ENCODE measurements around the gene RAVER1.
"Not testable (repeated sequence)": the region's sequence is repeated elsewhere in the genome, so short reads cannot be mapped to it uniquely, and the experiment has no call there.

RAVER1 gene

DNA sequence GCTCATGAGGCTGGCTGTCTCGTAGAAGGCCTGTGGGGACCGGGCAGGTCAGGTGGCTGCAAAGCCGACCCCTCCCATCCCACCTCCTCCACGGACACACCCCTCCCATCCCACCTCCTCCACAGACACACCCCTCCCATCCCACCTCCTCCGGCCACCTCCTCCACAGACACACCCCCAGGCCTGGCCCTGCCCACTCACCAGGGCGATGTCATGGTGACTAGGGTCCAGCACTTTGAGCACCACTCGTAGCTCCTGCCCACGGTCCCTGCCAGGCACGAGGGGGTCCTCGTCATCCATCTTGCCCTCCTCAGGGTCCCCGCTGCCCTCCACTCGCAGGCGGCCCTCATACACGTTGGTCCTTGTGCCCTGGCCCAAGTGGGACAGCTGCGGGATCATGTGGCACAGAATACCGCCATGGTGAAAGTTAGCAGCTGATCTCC lies 28.3 kb upstream of the RAVER1 start:
- Mint-ChIP-seq H3K9me3 (no peaks in the 10 kb centered on the region), H3K27me3 (no peaks in the 10 kb centered on the region), H3K27ac (no peak overlapping the region), H3K36me3 (peaks cover 3% of the 10 kb centered on the region), H3K4me3 (no peak overlapping the region), H3K4me1 (no peaks in the 10 kb centered on the region)

DNA sequence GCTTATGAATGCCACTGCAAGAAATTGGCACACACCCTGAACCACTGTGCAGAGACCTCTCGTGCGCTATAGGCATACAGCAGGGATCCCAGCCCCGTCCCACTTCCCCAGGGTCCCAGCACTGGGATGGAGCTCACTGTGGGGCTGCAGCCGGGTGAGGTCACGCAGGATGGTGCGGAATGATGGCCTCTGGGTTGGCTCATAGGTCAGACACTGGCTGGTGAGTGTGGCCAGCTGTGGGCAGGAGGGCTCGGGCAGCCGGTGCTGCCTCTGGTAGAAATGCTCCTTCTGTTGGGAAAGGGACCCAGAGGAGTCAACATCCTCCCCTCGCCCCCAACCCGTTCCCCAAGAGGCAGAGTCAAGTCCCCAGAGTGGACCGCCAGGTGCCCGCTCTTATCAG lies 23.1 kb upstream of the RAVER1 start:
- Mint-ChIP-seq H3K4me1 (no peaks in the 10 kb centered on the region), H3K27ac (no peak overlapping the region), H3K27me3 (no peaks in the 10 kb centered on the region), H3K4me3 (no peak overlapping the region), H3K36me3 (peaks cover 6% of the 10 kb centered on the region), H3K9me3 (no peaks in the 10 kb centered on the region)

DNA sequence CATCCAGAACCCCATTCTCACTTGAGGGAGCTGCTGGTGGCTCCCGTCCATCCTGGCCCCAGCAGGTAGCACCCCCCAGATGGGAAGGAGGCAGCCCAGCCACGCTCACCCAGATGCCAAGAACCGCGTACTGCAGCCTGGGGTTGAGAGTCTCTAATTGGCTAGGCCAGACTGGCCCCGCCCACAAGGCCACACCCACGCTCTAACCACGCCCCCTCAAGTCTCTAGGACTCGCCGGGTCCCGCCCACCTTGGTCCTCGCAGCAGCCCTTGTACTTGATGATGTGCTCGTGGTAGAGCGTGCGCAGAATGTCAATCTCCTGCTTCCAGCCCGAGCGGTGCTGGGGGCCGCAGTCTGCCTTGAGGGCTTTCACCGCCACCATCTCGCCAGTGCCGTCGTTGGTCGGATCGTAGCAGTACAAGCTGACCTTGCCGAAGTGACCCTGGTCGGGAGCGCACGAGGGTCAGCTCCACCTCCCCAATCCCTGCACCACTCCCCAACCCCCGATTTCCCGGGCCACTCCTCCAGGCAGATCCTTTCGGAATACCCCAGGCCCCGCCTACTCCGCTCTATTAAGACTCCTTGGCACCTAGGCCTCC lies 20.6 kb upstream of the RAVER1 start:
- Mint-ChIP-seq H3K9me3 (no peaks in the 10 kb centered on the region), H3K36me3 (peaks cover 8% of the 10 kb centered on the region)

DNA sequence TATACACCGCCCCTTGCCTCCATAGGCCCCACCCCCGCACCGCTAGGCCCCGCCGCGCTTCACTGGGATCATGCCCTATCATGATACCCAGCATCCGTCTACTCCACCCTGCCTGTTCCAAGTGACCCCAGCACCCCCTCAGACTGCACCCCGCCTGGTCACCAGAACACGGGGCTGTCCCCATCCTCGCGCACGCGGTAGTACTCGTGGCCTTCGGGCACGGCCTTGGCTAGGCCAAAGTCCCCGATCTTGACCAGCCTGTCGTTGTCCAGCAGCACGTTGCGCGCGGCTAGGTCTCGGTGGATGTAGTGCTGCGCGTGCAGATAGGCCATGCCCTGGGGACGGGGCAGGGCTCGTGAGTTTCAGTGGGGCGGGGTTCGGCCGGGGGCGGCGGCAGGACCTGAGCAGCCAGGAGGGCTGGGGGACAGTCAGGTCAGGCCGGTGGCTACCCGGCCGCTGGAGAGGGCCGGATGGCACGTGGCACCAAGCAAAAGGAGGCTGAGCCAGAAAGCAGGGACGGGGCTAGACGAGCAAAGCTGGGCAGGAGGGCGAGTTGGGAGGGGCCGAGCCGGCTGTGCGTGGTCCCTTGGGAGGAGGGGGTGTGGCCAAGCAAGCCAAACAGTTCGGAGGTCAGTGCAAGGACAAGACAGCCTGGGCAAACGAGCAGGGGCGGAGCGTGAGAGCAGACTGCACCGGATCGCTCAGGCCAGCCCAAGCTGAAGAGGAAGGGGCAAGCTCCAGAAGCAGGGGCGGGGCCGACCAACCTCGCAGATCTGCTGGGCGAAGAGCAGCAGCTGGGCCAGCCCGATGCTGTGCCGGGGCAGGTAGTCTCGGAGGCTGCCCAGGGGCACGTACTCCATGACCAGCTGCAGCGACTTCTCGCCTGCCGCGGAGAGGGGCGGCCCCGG lies 19.7 kb upstream of the RAVER1 start:
- Mint-ChIP-seq H3K4me3 (no peak overlapping the region), H3K9me3 (no peaks in the 10 kb centered on the region), H3K4me1 (no peaks in the 10 kb centered on the region), H3K27ac (no peak overlapping the region), H3K27me3 (no peaks in the 10 kb centered on the region), H3K36me3 (peaks cover 8% of the 10 kb centered on the region)

More for the DNA sequence above, 20.6 kb upstream of the RAVER1 start:
- H3K27me3 Mint-ChIP-seq, result no peaks in the 10 kb centered on the region
- H3K4me3 Mint-ChIP-seq, result no peak overlapping the region
- H3K27ac Mint-ChIP-seq, result peak overlapping the region; percentile 17
- H3K4me1 Mint-ChIP-seq, result no peaks in the 10 kb centered on the region

DNA sequence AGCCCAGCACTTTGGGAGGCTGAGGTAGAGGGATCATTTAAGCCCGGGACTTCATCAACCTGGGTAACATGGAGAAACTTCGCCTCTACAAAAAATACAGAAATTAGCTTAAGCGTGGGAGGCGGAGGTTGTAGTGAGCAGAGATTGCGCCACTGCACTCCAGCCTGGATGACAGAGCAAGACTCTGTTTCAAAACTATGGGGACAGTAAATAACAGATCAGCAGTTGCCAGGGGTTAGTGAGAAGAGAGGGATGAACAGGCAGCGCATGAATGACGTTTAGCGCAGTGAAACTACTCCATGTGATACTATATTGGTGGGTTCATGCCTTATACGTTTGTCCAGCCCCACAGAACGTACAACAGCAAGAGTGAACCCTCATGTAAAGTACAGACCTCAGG lies 13.2 kb upstream of the RAVER1 start:
- Mint-ChIP-seq H3K4me3 (no peak overlapping the region), H3K27me3 (no peaks in the 10 kb centered on the region), H3K27ac (no peak overlapping the region), H3K9me3 (no peaks in the 10 kb centered on the region), H3K4me1 (no peaks in the 10 kb centered on the region), H3K36me3 (peaks cover 2% of the 10 kb centered on the region)

DNA sequence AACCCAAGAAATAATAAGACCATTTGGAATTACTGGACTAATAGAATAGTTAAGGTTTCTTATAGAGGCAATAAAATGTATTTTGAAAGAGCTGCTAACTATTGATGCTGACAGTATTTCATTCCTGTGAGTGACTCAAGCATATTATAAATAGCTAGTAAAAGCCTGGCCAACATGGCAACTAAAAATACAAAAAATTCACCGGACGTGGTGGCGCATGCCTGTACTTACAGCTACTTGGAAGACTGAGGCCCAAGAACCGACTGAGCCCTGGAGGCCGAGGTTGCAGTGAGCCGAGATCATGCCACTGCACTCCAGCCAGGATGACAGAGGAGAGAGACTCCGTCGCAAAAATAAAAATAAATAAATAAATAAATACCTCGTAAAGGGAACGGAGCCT lies 11.5 kb upstream of the RAVER1 start:
- Mint-ChIP-seq H3K27me3 (no peaks in the 10 kb centered on the region), H3K4me1 (peaks cover 8% of the 10 kb centered on the region), H3K36me3 (no peaks in the 10 kb centered on the region), H3K9me3 (no peaks in the 10 kb centered on the region), H3K4me3 (no peak overlapping the region), H3K27ac (no peak overlapping the region)

DNA sequence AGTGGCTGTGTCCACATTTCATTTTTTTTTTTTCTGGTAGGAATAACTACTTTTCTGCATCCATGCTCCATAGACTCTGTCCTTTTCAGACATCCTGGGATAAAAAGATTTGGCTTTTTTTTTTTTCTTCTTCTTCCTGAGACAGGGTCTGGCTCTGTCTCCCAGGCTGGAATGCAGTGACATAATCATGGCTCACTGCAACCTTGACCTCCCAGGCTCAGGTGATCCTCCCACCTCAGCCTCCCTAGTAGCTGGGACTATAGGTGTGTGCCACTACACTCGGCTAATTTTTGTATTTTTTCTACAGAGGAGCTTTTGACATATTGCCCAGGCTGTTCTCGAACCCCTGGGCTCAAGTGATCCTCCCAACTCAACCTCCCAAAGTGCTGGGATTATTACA lies 10.2 kb upstream of the RAVER1 start:
- no peaks in the 10 kb centered on the region for H3K9me3 Mint-ChIP-seq
- no peaks in the 10 kb centered on the region for H3K36me3 Mint-ChIP-seq
- no peaks in the 10 kb centered on the region for H3K27me3 Mint-ChIP-seq
- H3K4me3 Mint-ChIP-seq, result no peak overlapping the region
- H3K4me1 Mint-ChIP-seq, result peaks cover 21% of the 10 kb centered on the region
- no peak overlapping the region for H3K27ac Mint-ChIP-seq

DNA sequence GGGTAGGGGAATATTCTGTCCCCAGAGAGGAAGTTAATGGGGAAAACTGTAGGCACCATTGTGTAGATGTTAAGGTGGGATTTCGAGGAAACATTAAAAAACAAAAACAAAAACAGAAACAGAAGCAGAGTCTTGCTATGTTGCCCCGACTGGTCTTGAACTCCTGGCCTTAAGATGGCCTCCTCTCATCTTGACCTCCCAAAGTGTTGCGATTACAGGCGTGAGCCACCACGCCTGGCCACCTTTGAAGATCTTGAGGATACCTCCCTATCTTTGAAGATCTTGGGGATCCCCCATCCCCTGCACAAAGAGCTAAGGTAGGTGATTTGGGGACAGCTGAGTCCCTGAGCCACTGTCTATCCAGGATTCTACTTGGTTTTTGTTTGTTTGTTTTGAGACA lies 6.6 kb upstream of the RAVER1 start:
- Mint-ChIP-seq H3K9me3 (no peaks in the 10 kb centered on the region), H3K4me1 (peaks cover 25% of the 10 kb centered on the region), H3K36me3 (no peaks in the 10 kb centered on the region), H3K27me3 (no peaks in the 10 kb centered on the region), H3K27ac (peak overlapping the region; percentile 97), H3K4me3 (peak overlapping the region; percentile 87)

DNA sequence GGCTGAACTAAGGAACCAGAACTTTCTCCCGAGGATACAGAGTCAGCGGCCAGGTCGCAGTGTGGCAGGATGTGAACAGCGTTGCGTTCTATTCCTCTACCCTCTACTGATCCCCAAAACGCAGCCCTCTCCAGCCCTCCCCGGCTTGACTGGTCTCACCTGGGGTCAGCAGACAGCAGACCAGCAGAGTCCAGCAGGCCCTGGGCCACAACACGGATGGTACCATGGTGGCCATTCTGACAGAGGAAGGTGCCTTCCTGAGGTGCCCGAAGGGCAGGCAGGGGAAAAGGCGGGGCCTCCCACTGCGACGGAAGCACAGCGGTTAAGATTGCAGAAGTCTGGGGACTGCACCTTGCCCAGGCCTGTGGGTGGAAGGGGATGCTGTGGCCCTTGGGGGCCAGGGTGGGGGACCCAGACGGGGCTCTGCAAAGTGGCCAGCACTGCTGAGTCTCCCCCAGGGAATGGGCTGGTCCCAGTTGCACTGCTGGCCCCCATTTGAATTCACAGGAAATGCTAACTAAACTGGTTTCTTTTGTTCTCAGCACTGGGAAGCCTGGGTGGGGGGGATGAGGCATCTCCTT lies 6.1 kb upstream of the RAVER1 start, which contains the start of gene ICAM3:
Gene ICAM3 (minus strand): TSS at position 245 of the 581 bp plus-strand sequence. CDS start 10 bp downstream, at position 235.
- Mint-ChIP-seq H3K27me3 (no peaks in the 10 kb centered on the region), H3K36me3 (no peaks in the 10 kb centered on the region), H3K4me3 (peak within 1 kb of the TSS; percentile 87), H3K27ac (peak within 1 kb of the TSS; percentile 97), H3K4me1 (peaks cover 25% of the 10 kb centered on the region), H3K9me3 (no peaks in the 10 kb centered on the region)

DNA sequence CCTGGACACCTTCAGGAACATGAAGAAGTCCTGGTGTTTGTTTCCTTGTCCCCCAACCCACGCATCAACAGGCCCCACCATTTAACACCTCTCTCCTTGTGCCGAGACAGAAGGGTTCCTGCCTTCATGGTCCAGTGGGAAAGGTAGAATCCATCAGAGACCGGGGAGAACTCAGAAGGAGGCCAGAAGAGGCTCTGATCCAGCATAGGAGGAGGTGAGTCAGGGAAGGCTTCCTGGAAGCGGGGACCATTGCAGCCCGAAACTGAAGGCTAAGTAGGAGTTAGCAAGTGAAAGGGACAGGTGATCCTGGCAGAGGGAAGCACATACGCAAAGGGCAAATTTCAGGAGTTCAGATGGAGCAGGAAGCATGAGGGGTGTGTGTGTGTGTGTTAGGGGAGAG lies 5.6 kb upstream of the RAVER1 start:
- H3K27ac Mint-ChIP-seq, result peak overlapping the region; percentile 97
- peak overlapping the region; percentile 87 for H3K4me3 Mint-ChIP-seq
- H3K9me3 Mint-ChIP-seq, result no peaks in the 10 kb centered on the region
- no peaks in the 10 kb centered on the region for H3K27me3 Mint-ChIP-seq
- H3K4me1 Mint-ChIP-seq, result peaks cover 25% of the 10 kb centered on the region
- H3K36me3 Mint-ChIP-seq, result no peaks in the 10 kb centered on the region

DNA sequence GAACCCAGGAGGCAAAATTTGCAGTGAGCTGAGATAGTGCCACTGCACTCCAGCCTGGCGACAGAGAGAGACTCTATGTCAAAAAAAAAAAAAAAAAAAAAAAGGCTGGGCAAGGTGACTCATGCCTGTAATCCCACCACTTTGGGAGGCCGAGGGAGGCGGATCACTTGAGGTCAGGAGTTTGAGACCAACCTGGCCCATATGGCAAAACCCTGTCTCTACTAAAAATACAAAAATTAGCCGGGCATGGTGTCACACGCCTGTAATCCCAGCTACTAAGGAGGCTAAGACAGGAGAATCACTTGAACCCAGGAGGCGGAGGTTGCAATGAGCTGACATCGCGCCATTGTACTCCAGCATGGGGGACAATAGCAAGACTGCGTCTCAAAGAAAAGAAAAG lies 3.4 kb upstream of the RAVER1 start:
- H3K9me3 Mint-ChIP-seq, H3K27me3 Mint-ChIP-seq, H3K36me3 Mint-ChIP-seq, H3K27ac Mint-ChIP-seq, H3K4me3 Mint-ChIP-seq: not testable (repeated sequence)
- peaks cover 39% of the 10 kb centered on the region for H3K4me1 Mint-ChIP-seq

DNA sequence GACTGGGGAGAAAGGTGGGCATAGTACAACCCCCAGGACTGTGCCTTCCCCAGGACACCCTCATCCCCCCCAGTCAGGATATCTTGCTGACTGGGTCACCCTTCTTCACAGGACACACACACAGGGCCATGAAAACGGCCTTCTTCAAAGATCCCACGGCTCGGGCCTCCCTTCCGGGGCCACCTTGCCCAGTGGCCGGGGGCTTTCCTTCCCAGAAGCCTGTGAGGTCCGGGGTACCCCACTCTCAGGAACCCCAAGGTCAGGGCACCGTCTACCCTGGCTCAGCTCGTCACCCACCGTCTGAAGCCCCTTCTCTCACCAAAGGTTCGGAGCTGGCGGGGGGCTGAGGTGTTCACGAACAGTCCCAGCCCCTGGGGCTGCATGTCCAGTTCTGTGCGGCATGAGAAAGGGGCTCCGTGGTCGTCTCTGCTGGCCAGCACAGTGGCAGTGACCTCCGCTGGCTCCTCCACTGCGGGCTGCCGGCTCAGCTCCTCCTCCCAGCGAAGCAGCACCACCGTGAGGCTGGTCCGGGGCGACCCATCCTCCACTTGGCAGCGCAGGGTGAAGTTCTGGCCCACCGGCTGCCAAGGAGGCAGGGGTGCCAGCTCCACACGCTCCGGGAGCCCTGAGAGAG lies 2.1 kb upstream of the RAVER1 start:
- Mint-ChIP-seq H3K36me3 (peaks cover 5% of the 10 kb centered on the region), H3K27ac (no peak overlapping the region), H3K27me3 (no peaks in the 10 kb centered on the region), H3K9me3 (no peaks in the 10 kb centered on the region), H3K4me1 (peaks cover 35% of the 10 kb centered on the region), H3K4me3 (no peak overlapping the region)

DNA sequence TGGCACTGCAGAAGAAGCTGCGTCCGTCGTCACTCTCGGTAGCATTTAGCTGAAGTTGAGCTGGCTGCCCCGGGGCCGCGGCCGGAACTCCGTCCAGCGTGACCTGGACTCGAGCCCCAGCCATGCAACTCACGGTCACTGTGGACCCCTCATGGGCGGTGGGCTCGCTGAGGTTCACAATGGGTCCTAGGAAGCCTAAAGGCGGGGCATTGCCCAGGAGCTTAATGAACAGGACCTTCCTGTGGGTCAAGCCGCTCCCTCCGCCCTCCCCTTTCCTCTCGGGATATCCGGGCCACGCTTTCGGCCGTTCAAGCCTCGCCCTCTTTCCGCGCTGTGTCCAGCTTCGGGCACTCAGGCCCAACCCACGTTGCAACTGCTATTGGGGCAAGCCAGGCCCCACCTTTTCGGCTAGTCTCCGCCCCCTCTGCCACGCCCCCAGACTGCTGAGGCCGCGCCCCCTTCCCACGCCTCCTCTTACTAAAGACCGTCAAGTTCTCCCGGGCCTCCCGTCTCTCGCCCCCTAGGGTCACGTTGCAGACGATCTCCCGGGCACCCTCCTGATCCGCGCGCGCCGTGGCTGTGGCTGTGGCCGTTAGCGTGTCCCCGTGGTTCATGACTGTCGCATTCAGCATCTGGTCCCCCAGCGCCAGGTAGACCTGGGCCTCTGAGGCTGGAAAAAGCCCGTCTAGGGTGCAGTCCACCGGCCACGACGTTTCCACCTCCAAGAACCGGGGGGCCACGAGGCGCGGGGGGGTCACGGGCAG lies 1.4 kb upstream of the RAVER1 start:
- H3K4me1 Mint-ChIP-seq, result peaks cover 35% of the 10 kb centered on the region
- peak overlapping the region; percentile 41 for H3K27ac Mint-ChIP-seq
- H3K36me3 Mint-ChIP-seq, result peaks cover 5% of the 10 kb centered on the region
- peak overlapping the region; percentile 97 for H3K4me3 Mint-ChIP-seq
- no peaks in the 10 kb centered on the region for H3K9me3 Mint-ChIP-seq
- H3K27me3 Mint-ChIP-seq, result no peaks in the 10 kb centered on the region

DNA sequence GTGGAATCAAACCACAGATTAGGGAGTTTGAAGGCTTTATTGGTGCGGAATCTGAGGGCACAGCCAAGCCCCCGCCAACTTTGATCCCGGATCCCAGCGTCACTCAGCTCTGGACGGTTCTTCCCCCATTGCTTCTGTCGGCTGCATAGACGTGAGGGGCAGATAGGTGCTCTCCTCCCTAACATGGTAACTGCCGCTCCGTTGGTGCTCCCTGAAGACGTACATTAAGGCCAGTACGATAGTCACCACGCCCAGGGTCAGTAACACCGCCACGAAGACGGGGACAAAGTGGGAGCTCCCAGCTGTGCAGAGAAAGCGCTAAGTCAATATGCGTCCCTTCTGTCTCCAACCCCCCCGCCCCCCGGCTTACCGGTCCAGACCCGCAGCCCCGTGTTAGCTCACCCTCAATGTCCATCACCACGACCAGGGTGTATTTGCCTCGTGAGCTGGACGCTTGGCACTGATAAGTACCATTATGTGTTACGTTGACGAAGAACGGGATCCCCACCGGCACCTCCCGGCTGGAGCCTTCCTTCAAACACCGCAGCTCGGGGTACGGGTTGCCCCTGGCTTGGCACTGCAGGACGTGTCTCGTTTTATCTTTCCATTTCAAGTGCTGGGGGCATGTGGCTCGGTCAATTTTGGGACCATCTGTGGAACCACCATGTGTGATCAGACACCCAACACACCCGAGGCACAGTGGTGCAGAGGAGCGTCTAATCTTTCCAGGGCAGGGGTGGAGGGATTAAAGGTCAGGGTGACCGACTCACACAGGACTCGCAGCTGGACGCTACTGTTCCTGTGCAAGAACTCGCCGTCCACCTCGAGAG lies 644 bp upstream of the RAVER1 start:
- Mint-ChIP-seq H3K4me1 (peaks cover 27% of the 10 kb centered on the region), H3K27ac (peak overlapping the region; percentile 98), H3K4me3 (peak overlapping the region; percentile 97), H3K9me3 (no peaks in the 10 kb centered on the region), H3K36me3 (peaks cover 5% of the 10 kb centered on the region), H3K27me3 (no peaks in the 10 kb centered on the region)
